ENCODE measurements around the gene GFOD2.
"Not testable (repeated sequence)": the region's sequence is repeated elsewhere in the genome, so short reads cannot be mapped to it uniquely, and the experiment has no call there.

GFOD2 gene, protein sequence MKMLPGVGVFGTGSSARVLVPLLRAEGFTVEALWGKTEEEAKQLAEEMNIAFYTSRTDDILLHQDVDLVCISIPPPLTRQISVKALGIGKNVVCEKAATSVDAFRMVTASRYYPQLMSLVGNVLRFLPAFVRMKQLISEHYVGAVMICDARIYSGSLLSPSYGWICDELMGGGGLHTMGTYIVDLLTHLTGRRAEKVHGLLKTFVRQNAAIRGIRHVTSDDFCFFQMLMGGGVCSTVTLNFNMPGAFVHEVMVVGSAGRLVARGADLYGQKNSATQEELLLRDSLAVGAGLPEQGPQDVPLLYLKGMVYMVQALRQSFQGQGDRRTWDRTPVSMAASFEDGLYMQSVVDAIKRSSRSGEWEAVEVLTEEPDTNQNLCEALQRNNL

DNA sequence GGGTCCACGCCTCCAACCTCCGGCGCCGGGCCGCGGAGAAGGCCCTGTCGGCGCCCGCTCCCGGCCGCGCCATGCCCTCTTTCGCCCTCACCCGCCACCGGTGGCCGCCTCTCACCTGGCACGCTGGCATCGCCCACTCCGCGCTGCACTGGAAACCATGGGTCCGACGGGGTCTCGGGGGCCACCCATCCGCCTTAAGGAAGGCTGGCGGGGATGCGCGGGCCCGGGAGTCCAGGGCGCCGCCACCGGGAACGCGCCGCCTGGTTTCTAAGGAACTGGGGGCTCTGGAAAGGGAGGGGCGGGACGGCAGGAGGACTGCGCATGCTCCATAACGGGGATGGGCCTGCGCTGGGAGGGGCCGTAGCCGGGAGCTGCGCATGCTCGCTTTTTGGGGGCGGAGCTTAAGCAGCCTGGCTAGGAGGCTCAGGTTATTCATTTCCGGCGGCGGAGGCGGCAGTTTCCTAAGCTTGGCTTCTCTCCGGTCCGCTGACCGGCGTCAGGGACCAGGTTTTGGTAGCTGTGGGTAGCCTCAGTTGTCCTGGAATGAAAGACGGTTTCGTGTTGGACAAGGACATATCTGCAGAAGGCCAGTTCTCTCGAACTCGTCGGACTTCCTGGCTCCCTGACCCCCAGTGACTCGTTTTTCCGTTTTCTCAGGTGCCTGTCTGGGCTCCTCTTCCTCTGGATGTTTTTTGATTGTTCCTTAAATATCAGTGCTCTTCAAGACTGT, at the start of gene GFOD2:
Gene GFOD2 (minus strand): TSS at position 269 of the 730 bp plus-strand sequence. CDS start 33,601 bp downstream, outside the sequence.
- peak; percentile 92 for DNase-seq (ENCODE audit: low spot score)

DNA sequence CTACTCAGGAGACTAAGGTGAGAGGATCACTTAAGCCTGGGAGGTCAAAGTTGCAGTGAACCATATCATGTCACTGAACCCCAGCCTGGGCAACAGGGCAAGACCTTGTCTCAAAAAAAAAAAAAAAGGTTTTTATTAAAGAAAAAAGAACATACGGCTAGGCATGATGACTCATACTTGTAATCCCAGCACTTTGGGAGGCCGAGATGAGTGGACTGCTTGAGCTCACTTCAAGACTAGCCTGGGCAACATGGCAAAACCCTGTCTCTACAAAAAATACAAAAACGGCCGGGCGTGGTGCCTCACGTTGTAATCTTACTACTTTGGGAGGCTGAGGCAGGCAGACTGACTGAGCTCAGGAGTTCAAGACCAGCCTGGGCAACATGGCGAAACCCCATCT, 48.8 kb upstream of the GFOD2 start:
- DNase-seq (ENCODE audit: low spot score) = peak; percentile 40

DNA sequence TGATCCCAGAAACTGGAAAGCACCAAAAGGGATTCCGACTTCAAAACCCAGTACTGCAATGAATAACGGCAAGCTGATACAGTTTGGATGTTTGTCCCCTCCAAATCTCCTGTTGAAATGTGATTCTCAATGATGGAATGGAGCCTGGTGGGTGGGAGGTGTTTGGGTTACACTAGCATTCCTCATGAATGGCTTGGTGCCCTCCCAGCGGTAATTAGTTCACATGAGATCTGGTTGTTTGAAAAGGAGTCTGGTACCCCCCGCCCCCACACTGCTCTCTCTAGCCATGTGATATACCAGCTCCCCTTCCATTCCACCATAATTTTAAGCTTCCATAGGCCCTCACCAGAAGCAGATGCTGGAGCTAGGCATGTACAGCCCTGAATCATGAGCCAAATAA, 47.2 kb upstream of the GFOD2 start:
- DNase-seq (ENCODE audit: low spot score) = no peak

DNA sequence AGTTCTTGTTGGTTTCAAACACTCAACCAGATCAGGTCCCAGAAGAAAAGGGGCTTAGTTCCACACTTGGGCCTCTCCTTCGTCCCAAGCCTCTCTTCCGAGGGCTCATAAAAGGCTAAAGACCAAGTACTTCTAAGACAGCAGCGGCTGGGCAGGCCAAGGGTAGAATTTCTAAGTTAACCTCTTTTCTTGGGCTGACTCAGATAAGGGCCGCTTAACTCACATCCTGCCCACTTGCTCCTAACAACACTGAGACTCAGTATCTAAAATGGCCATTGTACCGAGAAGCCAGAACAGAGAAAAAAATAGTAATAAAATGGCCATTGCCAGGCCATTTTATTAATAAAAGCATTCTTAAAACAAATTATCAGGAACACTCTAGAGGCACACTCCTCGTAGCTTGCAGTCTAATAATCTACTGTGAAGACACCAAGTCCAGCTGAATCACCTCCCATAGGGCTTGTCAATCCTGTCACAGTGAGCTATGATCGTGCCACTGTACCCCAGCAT, 45.1 kb upstream of the GFOD2 start:
- no peak for DNase-seq (ENCODE audit: low spot score)

DNA sequence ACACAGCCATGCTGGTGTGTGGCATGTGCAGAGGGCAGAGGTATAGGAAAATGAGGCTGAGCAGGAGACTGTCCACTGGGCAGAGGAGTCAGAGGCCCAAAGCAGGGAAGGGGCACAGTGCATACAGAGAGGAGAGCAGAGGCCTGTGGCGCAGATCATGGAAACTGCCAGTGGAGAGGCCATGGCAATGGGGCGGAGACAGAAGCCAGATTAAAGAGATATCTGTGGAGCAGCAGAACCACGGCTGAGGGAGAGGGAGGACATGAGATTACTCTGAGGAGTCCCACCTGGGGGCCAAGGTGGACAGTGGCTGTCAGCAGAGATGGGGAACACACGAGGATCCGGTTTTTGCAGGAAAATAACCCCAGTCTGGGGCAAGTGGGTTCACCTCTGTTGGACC, 44.0 kb upstream of the GFOD2 start:
- DNase-seq (ENCODE audit: low spot score) = no peak

DNA sequence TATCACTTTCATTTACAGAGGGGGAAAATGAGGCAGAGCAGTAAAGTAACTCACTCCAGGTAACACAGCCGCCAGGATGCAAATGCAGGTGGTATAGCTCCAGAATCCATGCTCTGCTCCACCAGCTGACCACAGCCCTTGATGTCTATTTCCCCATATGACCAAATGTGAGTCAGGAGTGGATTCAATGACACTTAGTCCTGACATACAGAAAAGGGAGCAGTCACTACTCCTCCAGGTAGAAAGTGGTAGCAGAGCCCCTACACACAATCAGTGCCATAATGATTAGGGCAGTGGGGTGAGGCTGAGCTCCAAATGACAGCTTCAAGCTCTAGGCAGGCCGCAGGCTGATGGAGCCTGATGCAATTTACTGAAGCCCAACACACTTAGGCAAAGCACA, 43.3 kb upstream of the GFOD2 start:
- no peak for DNase-seq (ENCODE audit: low spot score)

DNA sequence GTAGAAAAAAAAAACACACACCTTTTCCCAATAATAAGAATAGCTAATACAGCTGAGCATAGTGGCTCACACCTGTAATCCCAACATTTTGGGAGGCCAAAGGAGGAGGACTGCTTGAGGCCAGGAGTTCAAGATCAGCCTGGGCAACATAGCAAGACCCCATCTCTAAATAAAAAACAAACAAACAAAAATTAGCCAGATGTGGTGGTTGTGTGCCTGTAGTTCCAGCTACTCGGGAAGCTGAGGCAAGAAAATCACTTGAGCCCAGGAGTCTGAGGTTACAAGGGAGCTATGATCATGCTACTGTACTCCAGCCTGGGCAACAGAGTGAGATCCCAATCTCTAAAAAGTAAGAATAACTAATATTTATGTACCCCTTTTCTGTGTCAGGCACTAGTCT, 42.8 kb upstream of the GFOD2 start:
- no peak for DNase-seq (ENCODE audit: low spot score)

DNA sequence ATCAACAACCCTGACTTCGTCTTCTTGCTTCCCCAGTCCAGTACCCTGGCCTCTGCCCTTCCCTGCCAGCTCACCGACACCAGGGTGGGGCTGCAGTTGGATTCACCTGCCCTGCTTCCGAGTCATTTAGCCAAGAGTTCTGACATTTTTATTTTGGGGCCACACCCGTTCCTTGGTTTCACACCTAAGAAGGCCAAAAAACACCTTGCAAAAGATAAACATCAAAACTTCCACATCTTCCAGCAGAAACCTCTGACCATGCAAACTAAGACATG, 41.8 kb upstream of the GFOD2 start:
- no peak for DNase-seq (ENCODE audit: low spot score)

DNA sequence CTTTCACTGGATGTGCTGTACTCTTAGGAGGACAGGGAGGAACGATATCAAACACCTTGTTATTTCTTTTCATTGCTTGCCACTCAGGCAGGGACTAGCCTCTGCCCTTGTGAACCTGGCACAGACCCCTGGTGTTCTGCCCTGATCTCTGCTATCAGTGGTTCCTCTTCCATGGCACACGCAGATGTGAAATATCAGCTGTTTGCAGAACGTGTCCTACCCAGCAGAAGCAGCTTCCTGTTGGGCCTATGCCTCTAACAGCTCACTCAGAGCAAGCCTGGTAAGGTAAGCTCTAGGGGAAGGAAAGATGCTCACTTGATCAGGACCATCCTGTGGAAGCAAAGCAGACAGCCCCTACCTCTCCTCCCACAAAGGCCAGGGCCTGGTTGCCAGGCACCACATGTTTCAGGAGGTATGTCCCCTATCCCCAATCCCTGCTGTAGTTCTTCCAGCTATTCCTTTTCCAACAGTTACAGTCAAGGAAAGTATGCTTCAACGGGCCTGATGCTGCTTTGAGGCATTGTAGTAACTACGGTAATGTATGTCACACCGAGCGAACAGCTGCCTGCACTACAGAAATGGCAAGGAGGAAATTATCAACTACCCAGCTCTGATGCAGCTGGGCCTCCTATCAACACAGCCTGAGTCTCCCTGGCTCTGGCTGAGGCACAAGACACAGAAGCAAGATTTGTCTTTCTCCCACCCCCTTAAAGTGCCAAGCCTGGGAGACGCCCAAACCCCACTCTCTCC, 41.3 kb upstream of the GFOD2 start:
- no peak for DNase-seq (ENCODE audit: low spot score)

DNA sequence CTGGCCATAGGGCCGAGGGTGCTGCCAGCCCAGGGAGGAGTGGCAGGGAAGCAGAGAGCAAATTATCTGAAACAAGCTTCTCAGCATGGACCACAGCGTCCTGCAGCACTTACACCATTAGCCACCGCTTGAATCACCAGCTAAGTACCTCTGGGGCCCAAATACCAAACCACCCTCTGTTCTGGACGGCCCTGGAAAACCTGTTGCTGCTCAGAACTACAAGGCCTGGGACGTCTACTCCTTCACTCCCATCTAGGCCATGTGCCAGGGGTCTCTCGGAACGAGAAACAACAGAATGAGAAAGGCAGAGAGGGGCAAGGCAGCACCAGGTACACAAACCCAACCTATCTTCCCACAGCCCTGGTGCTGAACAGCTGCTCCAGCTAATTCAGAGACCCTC, 39.9 kb upstream of the GFOD2 start:
- DNase-seq (ENCODE audit: low spot score) = no peak

DNA sequence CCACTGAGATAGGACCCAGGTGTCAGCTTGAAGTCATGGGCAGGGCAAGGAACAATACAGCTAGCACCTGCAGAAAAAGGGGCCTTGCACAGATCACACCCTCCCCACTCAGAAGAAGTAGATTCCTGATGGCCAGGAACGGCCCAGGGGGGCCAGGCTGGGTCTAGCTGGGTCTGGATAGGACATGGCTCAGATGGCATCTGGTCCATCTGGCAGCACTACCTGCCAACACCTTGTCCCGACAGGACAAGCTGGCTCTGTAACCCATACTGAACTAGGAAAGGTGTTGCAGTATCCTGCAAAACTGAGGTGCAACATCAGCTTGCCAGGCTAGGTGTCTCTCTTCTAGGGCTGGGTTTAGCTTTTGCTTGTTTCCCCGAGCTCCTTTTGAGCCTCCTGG, 38.9 kb upstream of the GFOD2 start:
- DNase-seq (ENCODE audit: low spot score) = no peak

DNA sequence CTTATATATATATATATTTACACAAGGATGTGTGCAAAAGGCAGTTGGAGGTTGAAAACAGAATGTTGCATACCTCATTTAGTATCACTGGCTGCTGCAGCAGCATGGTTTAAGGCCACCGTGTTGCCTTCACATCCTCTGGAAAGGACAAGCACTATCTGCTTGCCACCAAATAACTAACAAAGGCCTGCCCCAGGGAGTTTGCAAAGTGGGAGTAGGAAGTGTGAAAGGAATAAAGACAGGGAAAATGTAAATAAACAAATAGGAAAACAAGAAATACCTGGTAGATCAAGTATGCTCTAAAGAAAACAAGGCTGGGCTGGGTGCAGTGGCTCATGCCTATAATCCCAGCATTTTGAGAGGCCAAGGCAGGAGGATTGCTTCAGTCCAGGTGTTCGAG, 33.5 kb upstream of the GFOD2 start:
- DNase-seq (ENCODE audit: low spot score) = no peak

DNA sequence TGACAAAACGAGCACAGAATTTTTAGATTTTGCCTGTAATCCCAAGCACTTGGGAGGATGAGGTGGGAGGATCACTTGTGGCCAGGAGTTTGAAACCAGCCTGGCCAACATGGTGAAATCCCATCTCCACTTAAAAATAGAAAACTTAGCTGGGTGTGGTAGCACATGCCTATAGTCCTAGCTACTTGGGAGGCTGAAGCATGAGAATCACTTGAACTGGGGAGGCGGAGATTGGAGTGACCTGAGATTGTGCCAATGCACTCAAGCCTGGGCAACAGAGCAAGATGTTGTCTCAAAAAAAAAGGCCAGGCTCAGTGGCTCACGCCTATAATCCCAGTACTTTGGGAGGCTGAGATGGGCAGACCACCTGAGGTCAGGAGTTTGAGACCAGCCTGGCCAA, 32.2 kb upstream of the GFOD2 start:
- not testable (repeated sequence) for DNase-seq (ENCODE audit: low spot score)

DNA sequence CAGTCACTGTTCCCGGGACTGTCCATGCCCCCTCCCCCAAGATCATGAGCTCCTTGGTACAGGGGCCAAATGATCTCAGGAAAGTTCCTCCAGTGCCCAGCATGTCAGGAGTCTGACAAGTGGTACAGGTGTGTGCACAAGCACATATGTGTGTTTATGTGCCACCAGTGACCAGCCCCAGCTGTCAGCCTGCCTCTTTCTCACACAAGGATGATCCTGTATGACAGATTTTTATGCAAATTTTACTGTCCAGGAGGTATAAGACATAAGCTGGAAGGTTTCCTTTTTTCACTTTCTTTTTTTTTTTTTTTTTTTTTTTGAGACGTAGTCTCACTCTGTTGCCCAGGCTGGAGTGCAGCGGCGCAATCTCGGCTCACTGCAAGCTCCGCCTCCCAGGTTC, 31.4 kb upstream of the GFOD2 start:
- no peak for DNase-seq (ENCODE audit: low spot score)

DNA sequence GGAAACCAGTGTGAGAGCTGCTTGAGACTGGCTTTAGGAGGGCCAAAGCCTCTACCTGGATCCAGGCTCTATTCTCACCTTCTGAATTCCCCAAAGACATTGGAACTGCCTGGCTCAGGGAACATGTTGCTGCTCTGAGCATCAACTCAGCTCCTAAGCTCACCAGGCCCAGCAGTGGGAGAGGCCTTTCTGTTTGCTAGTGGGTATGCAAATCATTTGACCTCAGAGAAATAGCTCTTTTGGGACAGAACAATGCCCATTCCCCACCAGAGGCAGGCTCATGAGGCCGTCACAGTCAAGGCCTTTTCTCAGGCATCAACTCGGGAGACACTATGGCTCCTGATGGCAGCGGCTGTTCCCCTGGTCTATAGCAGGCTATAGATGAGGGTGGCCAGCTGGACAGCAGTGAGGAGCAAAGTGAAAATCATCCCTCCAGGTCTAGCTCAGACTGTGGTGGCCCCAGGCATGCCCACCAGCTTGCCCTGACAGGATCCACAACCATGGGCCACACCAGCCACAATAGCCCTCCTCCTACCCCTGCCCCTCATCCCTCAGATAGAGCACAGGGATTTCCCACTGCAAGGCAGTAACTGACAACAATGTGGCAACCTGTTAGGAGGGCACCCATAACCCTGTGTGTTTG, 30.4 kb upstream of the GFOD2 start:
- no peak for DNase-seq (ENCODE audit: low spot score)

DNA sequence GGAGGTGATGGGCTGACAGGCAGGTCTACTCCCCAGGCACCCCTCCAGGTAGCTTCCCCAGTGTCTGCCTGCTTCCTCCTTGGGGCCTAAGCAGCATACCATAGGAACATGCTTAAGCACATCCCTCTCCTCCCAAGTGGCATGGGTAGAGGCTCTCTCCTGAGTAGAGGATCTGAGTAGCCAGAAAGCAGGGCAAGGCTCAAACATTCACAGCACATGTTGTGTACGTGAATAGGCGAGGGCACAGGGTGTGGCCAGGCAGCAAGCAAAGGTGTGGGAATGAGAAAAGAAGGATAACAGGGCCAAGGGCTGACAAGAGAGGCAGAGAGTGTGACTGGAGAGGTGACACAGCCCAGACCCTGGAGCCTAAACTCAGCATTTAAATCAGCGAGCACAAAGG, 29.7 kb upstream of the GFOD2 start:
- no peak for DNase-seq (ENCODE audit: low spot score)

DNA sequence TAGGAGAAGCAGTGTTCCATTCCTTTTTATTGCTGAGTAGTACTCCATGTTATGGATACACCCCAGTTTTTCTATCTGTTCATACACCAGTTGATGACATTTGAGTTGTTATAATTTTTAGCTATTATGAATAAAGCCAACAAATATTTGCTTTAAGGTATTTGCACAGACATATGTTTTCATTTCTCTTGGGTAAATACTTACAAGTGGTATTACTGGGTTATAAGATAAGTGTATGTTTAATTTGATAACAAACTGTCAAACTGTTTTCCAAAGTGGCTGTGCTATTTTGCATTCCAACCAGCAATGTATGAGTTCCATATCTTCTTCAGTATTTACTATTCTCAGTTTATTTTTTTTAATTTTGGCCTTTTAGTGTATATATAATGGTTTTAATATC, 27.7 kb upstream of the GFOD2 start:
- no peak for DNase-seq (ENCODE audit: low spot score)

DNA sequence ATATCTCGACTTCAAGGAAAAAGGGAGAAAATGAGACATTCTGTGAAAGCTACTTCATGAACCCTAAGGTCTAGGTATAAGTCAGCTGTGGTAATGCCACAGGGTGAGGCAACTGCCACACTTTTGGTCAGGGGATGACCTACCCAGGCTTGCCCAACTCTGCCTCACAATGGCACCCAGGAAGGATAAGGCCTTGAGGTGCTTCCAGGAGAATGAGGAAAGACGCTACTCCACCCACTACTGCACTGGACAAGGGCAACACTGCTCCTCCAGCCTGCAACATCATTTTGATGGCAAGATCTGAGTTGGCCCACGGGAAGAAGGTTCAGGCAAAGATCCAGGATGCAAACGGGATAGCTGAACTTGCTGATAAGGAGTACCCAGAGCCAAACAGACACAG, 22.0 kb upstream of the GFOD2 start:
- no peak for DNase-seq (ENCODE audit: low spot score)

DNA sequence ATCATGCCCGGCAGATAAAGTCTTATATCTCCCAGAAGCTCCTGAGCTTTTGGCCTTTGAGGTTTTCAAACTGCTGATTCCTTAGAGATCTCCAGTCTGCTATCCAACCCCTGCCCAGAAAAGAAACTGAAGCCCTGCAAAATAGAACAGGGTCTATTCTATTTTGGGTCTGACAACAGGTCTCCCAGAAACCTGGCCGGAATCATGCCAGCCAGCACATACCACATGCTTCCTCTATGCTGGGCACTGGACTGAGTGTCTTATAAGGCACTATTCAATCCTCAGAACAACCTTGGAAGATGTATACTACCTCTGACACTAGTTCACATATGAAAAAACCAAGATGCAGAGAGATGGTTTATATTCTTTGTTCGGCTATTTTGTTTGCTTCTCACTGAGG, 21.3 kb upstream of the GFOD2 start:
- DNase-seq (ENCODE audit: low spot score) = no peak

DNA sequence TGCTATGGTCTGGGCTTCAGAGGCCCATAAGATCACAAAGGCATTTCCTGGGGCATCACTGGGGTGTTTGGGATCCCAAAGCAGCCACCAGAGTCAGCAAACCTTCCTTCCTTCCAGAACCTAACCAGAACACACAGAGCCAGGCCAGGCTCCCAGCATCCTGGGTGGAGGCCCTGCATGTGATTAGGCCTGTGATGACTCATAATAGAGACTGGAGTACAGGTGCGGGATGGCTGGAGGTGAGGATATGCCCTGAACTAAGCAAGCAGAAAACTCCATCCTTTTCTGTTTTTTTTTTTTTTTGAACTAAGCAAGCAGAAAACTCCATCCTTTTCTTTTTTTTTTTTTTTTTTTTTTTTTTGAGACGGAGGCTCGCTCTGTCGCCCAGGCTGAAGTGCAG, 17.7 kb upstream of the GFOD2 start:
- no peak for DNase-seq (ENCODE audit: low spot score)

DNA sequence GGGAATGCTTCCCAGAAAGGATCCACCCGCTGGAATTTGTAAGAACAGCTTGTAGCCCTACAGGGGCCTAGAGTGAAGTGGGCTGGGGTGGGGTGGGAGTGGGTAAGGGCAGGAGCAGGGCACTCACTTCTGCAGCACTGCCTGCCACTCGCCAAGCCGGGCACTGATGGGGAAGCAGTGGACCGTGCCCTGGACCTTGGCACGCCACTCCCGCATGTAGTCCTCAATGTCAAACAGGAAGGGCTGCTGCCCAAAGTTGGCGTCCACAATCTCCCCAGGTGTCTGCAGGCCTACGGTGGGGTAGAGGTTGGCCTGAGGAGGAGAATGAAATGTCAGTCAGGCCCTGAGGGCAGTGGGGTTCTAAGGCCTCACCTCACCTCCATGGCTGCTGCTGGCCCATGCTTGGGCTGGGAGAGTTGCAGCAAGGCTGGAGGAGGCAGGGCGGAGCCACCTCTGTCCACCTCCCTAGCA, 15.7 kb upstream of the GFOD2 start:
- no peak for DNase-seq (ENCODE audit: low spot score)

DNA sequence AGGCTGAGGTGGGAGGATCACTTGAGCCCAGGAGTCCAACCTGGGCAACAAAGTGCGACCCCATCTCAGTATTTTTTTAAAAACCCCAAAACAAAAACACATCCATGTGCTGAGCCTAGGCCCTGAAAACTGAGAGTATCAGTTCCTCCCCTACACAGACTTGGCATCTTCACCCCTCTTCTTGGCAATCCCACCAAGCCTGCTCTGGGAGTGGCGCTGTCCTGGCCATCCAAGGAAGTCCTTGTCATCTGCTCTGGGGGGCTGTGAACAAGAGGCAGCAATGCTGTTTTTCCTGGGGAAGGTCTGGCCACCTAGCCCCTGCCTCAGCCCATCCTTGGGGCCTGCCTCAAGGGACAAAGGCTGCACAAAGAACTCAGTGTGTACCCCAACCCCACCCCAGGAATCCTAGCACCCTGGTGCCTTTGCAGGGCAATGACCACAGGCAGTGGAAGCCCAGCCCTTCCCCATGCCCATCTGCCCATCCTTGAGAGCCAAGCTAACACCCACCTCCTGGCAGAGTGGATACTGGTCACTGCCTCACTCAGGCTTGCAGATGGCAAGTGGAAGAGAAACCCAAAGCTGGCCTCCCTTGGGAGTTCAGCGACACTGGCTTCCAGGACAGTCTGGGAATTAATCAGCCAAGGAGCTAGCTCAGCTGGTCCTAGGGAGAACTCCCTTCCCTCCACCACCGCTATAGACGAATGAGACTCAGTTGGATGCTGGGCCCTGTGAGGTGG, 14.8 kb upstream of the GFOD2 start:
- no peak for DNase-seq (ENCODE audit: low spot score)
